ENCODE results near the gene MFSD11.

The MFSD11 gene

GRCh38 chr17:76726776-76727718 is 10.9 kb upstream of the MFSD11 start, which contains the start of gene METTL23:
Gene METTL23, plus strand, starts transcription at chr17:76726839. Its CDS starts 2,872 bp downstream, at chr17:76729711.
- TF ChIP-seq RAD21 (IDR thresholded peaks at IDR 0.05; ENCODE audit: low read depth): peak; percentile 18; the same call in 1 of the 2 replicates
- TF ChIP-seq TEAD4 (IDR thresholded peaks at IDR 0.05): no peak
- peak; percentile 62 for TF ChIP-seq NFIC (IDR thresholded peaks at IDR 0.05)
- 0 out of 2 replicates have a peak, but pooled peaks have one; percentile 29 for TF ChIP-seq EGR1 (IDR thresholded peaks at IDR 0.05)
- no peak for TF ChIP-seq REST (IDR thresholded peaks at IDR 0.05; ENCODE audit: low read depth)
- no peak for TF ChIP-seq TCF12 (IDR thresholded peaks at IDR 0.05; ENCODE audit: low read depth)
- no peak for TF ChIP-seq EP300 (IDR thresholded peaks at IDR 0.05; ENCODE audit: borderline replicate concordance)
- TF ChIP-seq CEBPB (IDR thresholded peaks at IDR 0.05): no peak
- TF ChIP-seq USF1 (IDR thresholded peaks at IDR 0.05): peak; percentile 58
- TF ChIP-seq TAF1 (IDR thresholded peaks at IDR 0.05; ENCODE audit: low read depth): peak; percentile 75
- peak; percentile 78 for TF ChIP-seq MAX (IDR thresholded peaks at IDR 0.05)

DNA sequence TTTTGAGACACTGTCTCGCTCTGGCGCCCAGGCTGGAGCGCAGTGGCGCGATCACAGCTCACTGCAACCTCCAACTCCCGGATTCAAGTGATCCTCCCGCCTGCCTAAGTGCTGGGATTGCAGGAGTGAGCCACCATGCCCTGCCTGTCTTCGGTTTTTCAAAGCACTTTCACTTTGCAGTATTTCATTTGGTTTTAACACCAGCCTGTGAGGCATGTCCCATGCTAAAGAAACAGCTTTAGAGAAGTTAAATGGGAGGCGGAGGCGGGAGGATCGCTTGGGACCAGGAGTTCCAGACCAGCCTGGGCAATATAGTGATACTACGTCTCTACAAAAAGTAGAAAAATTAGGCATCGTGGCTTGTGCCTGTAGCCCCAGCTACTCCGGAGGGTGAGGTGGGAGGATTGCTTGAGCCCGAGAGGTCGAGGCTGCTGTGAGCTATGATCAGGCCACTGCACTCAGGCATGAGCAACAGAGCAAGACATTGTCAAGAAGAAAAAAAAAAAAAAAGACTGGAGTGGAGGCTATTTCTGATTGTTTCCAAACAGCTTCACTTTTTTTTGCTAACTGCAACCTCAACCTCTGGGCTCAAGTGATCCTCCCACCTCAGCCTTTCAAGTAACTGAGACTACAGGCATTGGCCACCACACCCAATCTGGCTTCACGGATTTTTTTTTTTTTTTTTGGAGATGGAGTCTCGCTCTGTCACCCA is 10.0 kb upstream of the MFSD11 start:
- TF ChIP-seq ZBTB7A (IDR thresholded peaks at IDR 0.05; ENCODE audit: low read depth): no peak
- no peak for TF ChIP-seq EP300 (IDR thresholded peaks at IDR 0.05; ENCODE audit: borderline replicate concordance)
- no peak for TF ChIP-seq REST (IDR thresholded peaks at IDR 0.05; ENCODE audit: low read depth)
- no peak for TF ChIP-seq YY1 (IDR thresholded peaks at IDR 0.05; ENCODE audit: low read depth)
- no peak for TF ChIP-seq CEBPB (IDR thresholded peaks at IDR 0.05)
- no peak for TF ChIP-seq TAF1 (IDR thresholded peaks at IDR 0.05; ENCODE audit: low read depth)
- TF ChIP-seq TEAD4 (IDR thresholded peaks at IDR 0.05): no peak

DNA sequence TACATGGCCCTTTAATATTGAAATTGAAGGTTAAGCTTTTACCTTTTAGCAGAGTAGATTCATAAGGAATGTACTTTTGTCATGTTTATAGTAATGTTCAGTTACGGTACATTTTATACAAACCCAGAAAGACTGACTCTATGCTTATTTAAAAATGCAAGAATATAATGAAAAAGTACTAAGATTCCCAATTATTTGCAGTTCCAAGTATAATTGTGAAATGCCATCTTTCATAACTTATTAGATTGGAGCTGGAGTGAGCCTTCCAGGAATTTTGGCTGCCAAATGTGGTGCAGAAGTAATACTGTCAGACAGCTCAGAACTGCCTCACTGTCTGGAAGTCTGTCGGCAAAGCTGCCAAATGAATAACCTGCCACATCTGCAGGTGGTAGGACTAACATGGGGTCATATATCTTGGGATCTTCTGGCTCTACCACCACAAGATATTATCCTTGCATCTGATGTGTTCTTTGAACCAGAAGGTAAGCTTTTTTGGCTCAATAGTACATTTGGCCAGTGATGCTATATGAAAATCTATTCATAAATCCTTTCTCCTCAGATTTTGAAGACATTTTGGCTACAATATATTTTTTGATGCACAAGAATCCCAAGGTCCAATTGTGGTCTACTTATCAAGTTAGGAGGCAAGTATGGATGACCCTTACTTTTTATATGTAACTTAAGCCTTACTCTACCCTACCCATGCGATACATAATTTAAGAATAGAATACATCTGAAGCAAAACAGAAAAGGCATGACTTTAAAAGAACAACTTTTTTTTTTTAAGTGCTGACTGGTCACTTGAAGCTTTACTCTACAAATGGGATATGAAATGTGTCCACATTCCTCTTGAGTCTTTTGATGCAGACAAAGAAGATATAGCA is 4.9 kb upstream of the MFSD11 start:
- TF ChIP-seq CEBPB (IDR thresholded peaks at IDR 0.05): no peak
- TF ChIP-seq TEAD4 (IDR thresholded peaks at IDR 0.05): no peak
- TF ChIP-seq MAX (IDR thresholded peaks at IDR 0.05): no peak
- TF ChIP-seq YY1 (IDR thresholded peaks at IDR 0.05; ENCODE audit: low read depth): no peak
- TF ChIP-seq TCF12 (IDR thresholded peaks at IDR 0.05; ENCODE audit: low read depth): no peak
- TF ChIP-seq REST (IDR thresholded peaks at IDR 0.05; ENCODE audit: low read depth): no peak
- no peak for TF ChIP-seq CREB1 (IDR thresholded peaks at IDR 0.05; ENCODE audit: low read depth)
- TF ChIP-seq EP300 (IDR thresholded peaks at IDR 0.05; ENCODE audit: borderline replicate concordance): no peak

- no peak for TF ChIP-seq TAF1 (IDR thresholded peaks at IDR 0.05; ENCODE audit: low read depth)
- TF ChIP-seq USF1 (IDR thresholded peaks at IDR 0.05): no peak
- no peak for TF ChIP-seq EGR1 (IDR thresholded peaks at IDR 0.05)
- no peak for TF ChIP-seq YY1 (IDR thresholded peaks at IDR 0.05; ENCODE audit: low read depth)
- no peak for TF ChIP-seq EP300 (IDR thresholded peaks at IDR 0.05; ENCODE audit: borderline replicate concordance)
- no peak for TF ChIP-seq TCF12 (IDR thresholded peaks at IDR 0.05; ENCODE audit: low read depth)
- no peak for TF ChIP-seq ZBTB7A (IDR thresholded peaks at IDR 0.05; ENCODE audit: low read depth)
- no peak for TF ChIP-seq RAD21 (IDR thresholded peaks at IDR 0.05; ENCODE audit: low read depth)
- TF ChIP-seq NFIC (IDR thresholded peaks at IDR 0.05): no peak
- no peak for TF ChIP-seq FOXM1 (IDR thresholded peaks at IDR 0.05; ENCODE audit: borderline replicate concordance, low read depth)
- TF ChIP-seq TEAD4 (IDR thresholded peaks at IDR 0.05): no peak
- no peak for TF ChIP-seq MAX (IDR thresholded peaks at IDR 0.05)
- no peak for TF ChIP-seq REST (IDR thresholded peaks at IDR 0.05; ENCODE audit: low read depth)
These were observed 4.3 kb upstream of the MFSD11 start for GRCh38 chr17:76733618-76733957.
